HG03175 (cell line): ENCODE measurements around the gene FAF1.
"Not testable (repeated sequence)": the region's sequence is repeated elsewhere in the genome, so short reads cannot be mapped to it uniquely, and the experiment has no call there.

Experiments
- ATAC-seq: cut with Tn5 transposase; IDR thresholded peaks from one replicate; pipeline ENCODE4 v1.9.1; 2021; ENCODE audit warnings: mild to moderate bottlenecking, moderate library complexity; ENCODE audit not compliant: unreplicated experiment

FAF1 gene

DNA sequence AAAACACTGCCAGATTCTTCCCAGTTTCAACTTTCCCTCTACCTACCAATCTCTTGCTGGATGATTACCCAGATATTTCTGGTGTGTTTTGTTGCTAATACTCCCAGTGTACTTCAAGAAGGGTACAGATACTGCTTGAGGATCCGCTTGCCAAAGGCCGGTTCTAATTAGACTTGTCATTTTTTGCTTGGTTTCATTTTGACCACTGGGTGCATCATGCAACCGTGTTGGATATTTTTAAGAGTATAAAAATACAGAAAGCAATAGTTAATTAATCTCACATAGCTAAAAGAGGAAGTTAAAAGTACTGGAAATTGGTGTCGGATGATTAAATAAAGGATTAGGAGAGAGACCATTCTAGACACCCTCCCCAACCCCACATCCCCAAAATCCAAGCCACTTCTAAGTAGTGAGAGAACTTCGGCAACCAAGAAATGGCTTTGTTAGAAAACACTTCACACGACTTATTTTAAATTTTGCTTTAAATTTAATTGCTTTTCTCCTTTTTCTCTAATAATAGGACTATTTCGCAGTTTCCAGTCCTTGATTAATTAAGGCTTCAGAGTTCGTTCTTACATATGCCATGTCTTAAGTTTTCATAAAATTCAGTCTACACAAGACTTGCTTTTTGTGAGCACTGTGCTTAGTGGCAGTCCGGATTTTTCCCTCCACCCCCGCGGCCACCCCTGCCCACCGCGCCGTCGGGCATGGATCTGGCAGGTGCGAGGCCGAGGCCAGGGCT, 7.5 kb upstream of the FAF1 start:
- no peak for ATAC-seq

GRCh38 chr1:50966991-50967390, 6.9 kb upstream of the FAF1 start:
- no peak for ATAC-seq

GRCh38 chr1:50964863-50965262, 4.8 kb upstream of the FAF1 start:
- no peak for ATAC-seq

GRCh38 chr1:50959303-50959912, 659 bp downstream of the FAF1 start:
- no peak for ATAC-seq

- no peak for ATAC-seq
These were observed 5.0 kb downstream of the FAF1 start for GRCh38 chr1:50955116-50955515.

GRCh38 chr1:50952566-50952965, 7.5 kb downstream of the FAF1 start:
- ATAC-seq = not testable (repeated sequence)

DNA sequence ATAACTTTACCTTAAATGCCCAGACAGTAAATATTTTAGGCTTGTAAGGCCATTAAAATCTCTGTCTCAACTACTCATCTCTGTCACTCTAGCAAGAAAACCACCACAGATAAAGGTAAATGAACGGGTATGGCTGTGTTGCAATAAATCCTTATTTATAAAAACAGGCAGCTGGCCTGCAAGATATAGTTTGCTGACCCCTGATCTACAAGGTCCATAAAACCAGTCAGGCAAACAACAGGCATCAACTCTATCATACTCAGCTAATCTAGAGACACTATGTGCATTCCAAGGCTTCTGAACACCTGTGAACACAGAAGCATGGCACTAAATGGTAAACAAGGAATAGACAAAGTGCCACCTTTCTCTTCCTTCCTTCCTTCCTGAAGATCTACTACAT, 9.7 kb downstream of the FAF1 start:
- ATAC-seq = no peak

GRCh38 chr1:50949286-50949982, 10.6 kb downstream of the FAF1 start:
- no peak for ATAC-seq

GRCh38 chr1:50942334-50942733, 17.7 kb downstream of the FAF1 start:
- no peak for ATAC-seq

DNA sequence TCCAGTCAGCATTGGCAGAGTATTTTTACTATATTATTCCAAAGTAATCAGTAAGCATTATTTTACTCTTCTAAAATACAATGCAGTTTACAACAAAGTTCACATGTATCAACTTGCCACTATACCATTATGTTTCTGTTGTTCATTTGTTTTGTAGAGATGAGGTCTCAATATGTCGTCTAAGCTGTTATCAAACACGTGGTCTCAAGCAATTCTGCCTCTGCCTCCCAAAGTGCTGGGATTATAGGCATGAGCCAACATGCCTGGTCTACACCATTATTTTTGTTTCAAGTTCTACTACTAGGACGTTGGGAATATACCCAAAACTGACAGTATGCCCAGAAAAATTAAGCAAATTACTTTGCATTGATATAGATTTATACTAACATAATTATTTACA, 19.8 kb downstream of the FAF1 start:
- ATAC-seq = no peak

GRCh38 chr1:50936321-50936720, 23.7 kb downstream of the FAF1 start:
- no peak for ATAC-seq

GRCh38 chr1:50935276-50935675, 24.8 kb downstream of the FAF1 start:
- not testable (repeated sequence) for ATAC-seq

GRCh38 chr1:50934838-50935237, 25.2 kb downstream of the FAF1 start:
- no peak for ATAC-seq

GRCh38 chr1:50933770-50934169, 26.3 kb downstream of the FAF1 start:
- not testable (repeated sequence) for ATAC-seq

DNA sequence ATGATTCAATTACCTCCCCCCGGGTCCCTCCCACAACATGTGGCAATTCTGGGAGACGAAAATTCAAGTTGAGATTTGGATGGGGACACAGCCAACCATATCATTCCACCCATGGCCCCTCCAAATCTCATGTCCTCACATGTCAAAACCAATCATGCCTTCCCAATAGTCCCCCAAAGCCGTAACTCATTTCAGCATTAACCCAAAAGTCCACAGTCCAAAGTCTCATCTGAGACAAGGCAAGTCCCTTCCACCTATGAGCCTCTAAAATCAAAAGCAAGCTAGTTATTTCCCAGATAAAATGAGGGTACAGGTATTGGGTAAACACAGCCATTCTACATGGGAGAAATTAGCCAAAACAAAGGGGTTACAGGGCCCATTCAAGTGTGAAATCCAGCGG, 28.0 kb downstream of the FAF1 start:
- ATAC-seq = not testable (repeated sequence)

DNA sequence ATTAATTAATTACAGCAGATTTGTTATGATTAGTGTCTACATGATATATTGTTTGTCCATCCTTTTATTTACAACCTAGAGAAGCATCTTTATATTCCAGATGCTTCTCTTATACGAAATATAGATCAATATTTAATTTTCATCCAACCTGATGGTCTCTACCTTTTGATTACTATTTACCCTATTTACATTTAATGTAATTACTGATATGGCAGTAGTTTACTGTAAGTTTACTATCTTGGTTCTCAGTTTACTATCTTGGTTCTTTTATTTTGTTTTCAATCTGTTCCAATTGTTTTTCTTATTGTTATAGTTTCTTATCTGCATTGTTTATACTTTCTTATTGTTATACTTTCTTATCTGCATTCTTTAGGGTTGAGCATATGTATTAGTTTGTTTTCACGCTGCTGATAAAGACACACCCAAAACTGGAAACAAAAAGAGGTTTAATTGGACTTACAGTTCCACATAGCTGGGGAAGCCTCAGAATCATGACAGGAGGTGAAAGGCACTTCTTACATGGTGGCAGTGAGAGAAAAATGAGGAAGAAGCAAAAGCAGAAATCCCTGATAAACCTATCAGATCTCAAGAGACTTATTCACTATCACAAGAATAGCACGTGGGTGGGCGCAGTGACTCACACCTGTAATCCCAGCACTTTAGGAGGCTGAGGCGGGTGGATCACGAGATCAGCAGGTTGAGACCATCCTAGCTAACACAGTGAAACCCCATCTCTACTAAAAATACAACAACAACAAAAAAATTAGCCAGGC, 28.9 kb downstream of the FAF1 start:
- ATAC-seq = no peak

- ATAC-seq = peak; percentile 63
These were observed 29.9 kb downstream of the FAF1 start for GRCh38 chr1:50930193-50930592.

DNA sequence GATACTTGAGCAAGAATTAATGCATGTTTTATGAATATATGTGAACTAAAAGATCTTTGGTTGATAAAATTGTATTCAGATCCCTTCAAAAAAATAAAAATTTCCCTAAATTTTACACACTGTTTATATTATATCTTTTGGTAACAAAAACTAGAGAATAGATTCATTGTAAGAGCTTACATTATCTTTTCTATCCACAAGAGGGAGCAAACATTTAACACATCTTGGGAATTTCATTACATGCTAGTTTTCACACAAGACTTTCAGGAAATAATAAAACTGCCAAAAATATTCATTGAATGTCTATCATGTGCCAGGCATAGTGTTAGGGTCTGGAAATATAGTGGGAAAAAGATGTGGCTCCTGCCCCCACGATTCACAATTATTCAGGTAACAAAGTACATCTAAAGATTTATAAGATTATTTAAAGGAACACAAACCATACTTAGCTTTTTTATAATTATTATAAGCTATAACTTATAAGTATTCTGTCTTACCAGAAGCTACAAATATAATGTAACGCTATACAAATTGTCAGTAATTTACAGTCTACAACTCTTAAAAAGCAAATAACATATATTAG, 30.6 kb downstream of the FAF1 start:
- no peak for ATAC-seq

DNA sequence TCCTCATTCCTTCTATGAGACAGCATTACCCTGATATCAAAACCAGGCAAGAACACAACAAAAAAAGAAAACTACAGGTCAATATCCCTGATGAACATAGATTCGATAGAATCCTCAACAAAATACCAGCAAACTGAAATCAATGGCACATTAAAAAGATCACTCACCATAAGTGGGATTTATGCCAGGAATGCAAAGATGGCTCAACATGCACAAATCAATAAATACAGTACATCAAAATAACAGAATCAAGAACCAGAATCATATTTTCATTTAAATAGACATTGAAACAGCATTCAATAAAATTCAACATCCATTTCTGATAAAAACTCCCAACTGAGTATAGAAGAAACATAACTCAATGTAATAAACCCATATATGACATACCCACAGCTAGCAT, 36.5 kb downstream of the FAF1 start:
- ATAC-seq = no peak

DNA sequence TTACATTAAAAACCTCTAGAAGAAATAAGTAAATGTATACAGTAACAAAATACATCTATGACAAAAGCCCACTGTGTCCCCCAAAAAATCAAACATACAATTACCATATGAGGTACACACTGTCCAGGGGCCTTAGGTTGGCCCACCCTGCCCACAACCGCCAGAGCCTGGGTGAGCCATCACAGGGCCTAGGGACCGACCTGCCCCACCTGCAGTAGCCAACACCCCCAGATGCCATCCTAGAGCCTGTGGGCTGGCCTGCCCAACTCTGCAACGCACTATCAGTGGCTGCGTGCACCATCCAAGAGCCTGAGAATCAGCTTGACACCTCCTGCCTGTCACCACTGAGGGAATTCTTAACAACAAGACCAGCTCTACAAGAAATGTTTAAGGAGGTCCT, 39.0 kb downstream of the FAF1 start:
- no peak for ATAC-seq

GRCh38 chr1:50920409-50920808, 39.7 kb downstream of the FAF1 start:
- no peak for ATAC-seq
